Measurements from ENCODE around the gene ABT1. TPM values are rescaled to one million over a fixed set of nuclear protein-coding genes. Genes with fewer than 3 reads are reported as not detected.

The ABT1 gene
- total RNA-seq, 1 donor from 2014 or later: 13.1 TPM

GRCh38 chr6:26629359-26629758, 32.6 kb downstream of the ABT1 start:
- H2AFZ ChIP-seq (replicated peaks): no peak overlapping the region
- no peak overlapping the region for H3K4me2 ChIP-seq
- H3K27ac ChIP-seq: no peak overlapping the region
- Mint-ChIP-seq H3K4me3 (no peak overlapping the region), H3K27me3 (ENCODE audit: insufficient read depth, low read depth) (no peaks in the 10 kb centered on the region), H3K4me1 (no peaks in the 10 kb centered on the region), H3K9me3 (peaks cover 30% of the 10 kb centered on the region), H3K27ac (no peak overlapping the region), H3K36me3 (peaks cover 22% of the 10 kb centered on the region)
- H3F3A ChIP-seq (ENCODE audit: low read depth): no peaks in the 10 kb centered on the region
- H3K9ac ChIP-seq: no peak overlapping the region
- TF ChIP-seq EZH2phosphoT487 (IDR thresholded peaks at IDR 0.05) (no peak), EZH2 (IDR thresholded peaks at IDR 0.05) (no peak), CTCF (IDR thresholded peaks at IDR 0.05) (no peak)
- no peaks in the 10 kb centered on the region for H4K20me1 ChIP-seq (ENCODE audit: low read depth)
- H3K9me3 ChIP-seq (ENCODE audit: low read depth): peaks cover 4% of the 10 kb centered on the region
- H3K79me2 ChIP-seq (ENCODE audit: low read depth): no peaks in the 10 kb centered on the region
- no peaks in the 10 kb centered on the region for H3K27me3 ChIP-seq
- no peaks in the 10 kb centered on the region for H3K4me1 ChIP-seq
- DNase-seq (ENCODE audit: low spot score): no peak
- H3K36me3 ChIP-seq: no peaks in the 10 kb centered on the region
- no peak overlapping the region for H3K4me3 ChIP-seq

- Histone ChIP-seq H2AFZ (replicated peaks) (no peak overlapping the region), H3K4me2 (no peak overlapping the region), H4K20me1 (ENCODE audit: low read depth) (peaks cover 5% of the 10 kb centered on the region), H3K79me2 (ENCODE audit: low read depth) (peaks cover 24% of the 10 kb centered on the region), H3K4me1 (no peaks in the 10 kb centered on the region), H3K9me3 (ENCODE audit: low read depth) (peaks cover 10% of the 10 kb centered on the region), H3K27me3 (no peaks in the 10 kb centered on the region), H3K27ac (no peak overlapping the region), H3K9ac (no peak overlapping the region), H3K36me3 (peaks cover 40% of the 10 kb centered on the region), H3F3A (ENCODE audit: low read depth) (no peaks in the 10 kb centered on the region), H3K4me3 (no peak overlapping the region)
- Mint-ChIP-seq H3K9me3 (peaks cover 63% of the 10 kb centered on the region), H3K4me1 (no peaks in the 10 kb centered on the region), H3K4me3 (no peak overlapping the region), H3K36me3 (peaks cover 67% of the 10 kb centered on the region), H3K27me3 (ENCODE audit: insufficient read depth, low read depth) (peaks cover 4% of the 10 kb centered on the region), H3K27ac (no peak overlapping the region)
- no peak for TF ChIP-seq CTCF (IDR thresholded peaks at IDR 0.05)
- TF ChIP-seq EZH2 (IDR thresholded peaks at IDR 0.05): no peak
- no peak for TF ChIP-seq EZH2phosphoT487 (IDR thresholded peaks at IDR 0.05)
- DNase-seq (ENCODE audit: low spot score): no peak
These were observed 44.1 kb downstream of the ABT1 start for GRCh38 chr6:26640806-26641205.

GRCh38 chr6:26646074-26646473, 49.3 kb downstream of the ABT1 start:
- H3K4me1 ChIP-seq: no peaks in the 10 kb centered on the region
- H3K4me3 ChIP-seq: no peak overlapping the region
- H3K9me3 ChIP-seq (ENCODE audit: low read depth): no peaks in the 10 kb centered on the region
- H3K4me2 ChIP-seq: no peak overlapping the region
- DNase-seq (ENCODE audit: low spot score): no peak
- Mint-ChIP-seq H3K36me3 (peaks cover 75% of the 10 kb centered on the region), H3K9me3 (peaks cover 74% of the 10 kb centered on the region), H3K27me3 (ENCODE audit: insufficient read depth, low read depth) (no peaks in the 10 kb centered on the region), H3K27ac (no peak overlapping the region), H3K4me1 (no peaks in the 10 kb centered on the region), H3K4me3 (no peak overlapping the region)
- H3K27me3 ChIP-seq: no peaks in the 10 kb centered on the region
- H4K20me1 ChIP-seq (ENCODE audit: low read depth): peaks cover 5% of the 10 kb centered on the region
- no peak overlapping the region for H3K9ac ChIP-seq
- peaks cover 32% of the 10 kb centered on the region for H3K36me3 ChIP-seq
- H2AFZ ChIP-seq (replicated peaks): no peak overlapping the region
- no peak overlapping the region for H3K27ac ChIP-seq
- H3K79me2 ChIP-seq (ENCODE audit: low read depth): peaks cover 74% of the 10 kb centered on the region
- no peaks in the 10 kb centered on the region for H3F3A ChIP-seq (ENCODE audit: low read depth)
- no peak for TF ChIP-seq EZH2 (IDR thresholded peaks at IDR 0.05)
- TF ChIP-seq EZH2phosphoT487 (IDR thresholded peaks at IDR 0.05): no peak
- TF ChIP-seq CTCF (IDR thresholded peaks at IDR 0.05): no peak

Other genes with a start within 250 kb of the ABT1 start
- gene BTN3A2, start 231.8 kb upstream of the ABT1 start, total RNA-seq (ENCODE audit: low replicate concordance): 3.2 and 5.9 TPM in 2 replicates
- 28.2 and 30.9 TPM in 2 replicates for gene BTN2A2, start 213.8 kb upstream of the ABT1 start, total RNA-seq (ENCODE audit: low replicate concordance)
- 9.7 and 9.8 TPM in 2 replicates for gene BTN3A1, start 194.7 kb upstream of the ABT1 start, total RNA-seq (ENCODE audit: low replicate concordance)
- 0.13 and 2.9 TPM in 2 replicates for gene BTN3A3, start 156.4 kb upstream of the ABT1 start, total RNA-seq (ENCODE audit: low replicate concordance)
- 11.6 and 14.2 TPM in 2 replicates for gene BTN2A1, start 139.0 kb upstream of the ABT1 start, total RNA-seq (ENCODE audit: low replicate concordance)
- not detected in 2 replicates for gene BTN1A1, start 96.7 kb upstream of the ABT1 start, total RNA-seq (ENCODE audit: low replicate concordance)
- gene HMGN4, start 58.6 kb upstream of the ABT1 start, total RNA-seq (ENCODE audit: low replicate concordance): 81.8 and 86.8 TPM in 2 replicates
- gene ZNF322, start 62.8 kb downstream of the ABT1 start, total RNA-seq (ENCODE audit: low replicate concordance): 35.4 and 54.8 TPM in 2 replicates